HT1080 (cell line): ENCODE measurements around the gene ADGRF5. TPM values are rescaled to one million over a fixed set of nuclear protein-coding genes. Genes with fewer than 3 reads are reported as not detected.

Source experiments
- DNase-seq: peaks from one replicate; pipeline ENCODE4 v3.0.0-alpha.2; 2015; ENCODE audit warnings: low read depth
- polyA plus RNA-seq, 2 experiments: library from polyadenylated mRNA; depleted of rRNA; stranded (reverse); fragments of >200 nt; gene quantifications; 2 replicates each; pipeline ENCODE4 v1.2.3, GENCODE V29; 2015
- total RNA-seq: library from RNA; depleted of rRNA; stranded (reverse); fragments of >200 nt; shearing (Covaris generic); gene quantifications from 2 replicates; pipeline ENCODE4 v1.2.3, GENCODE V29; 2014; rRNA removed

ADGRF5 gene
- 2.9 and 6.0 TPM in 2 replicates for total RNA-seq
- polyA plus RNA-seq (2015; cell fraction: cytosol; rRNA removed) = 0.77 and 1.4 TPM in 2 replicates
- 2.1 and 2.5 TPM in 2 replicates for polyA plus RNA-seq (2015; cell fraction: nucleus; rRNA removed)

GRCh38 chr6:46921731-46922130 is at the start of gene ADGRF5:
ADGRF5 (minus strand) TSS chr6:46921938; CDS start chr6:46906762, 15,176 bp downstream.
- no peak for DNase-seq

GRCh38 chr6:46969206-46969605 is 47.5 kb upstream of the ADGRF5 start:
- no peak for DNase-seq

- no peak for DNase-seq
These were observed 46.1 kb upstream of the ADGRF5 start for GRCh38 chr6:46967826-46968349.

- no peak for DNase-seq
These were observed 43.2 kb upstream of the ADGRF5 start for GRCh38 chr6:46964716-46965519.

GRCh38 chr6:46963626-46964025 is 41.9 kb upstream of the ADGRF5 start:
- no peak for DNase-seq

- DNase-seq = no peak
These were observed 41.3 kb upstream of the ADGRF5 start for GRCh38 chr6:46963039-46963438.

GRCh38 chr6:46961711-46962110 is 40.0 kb upstream of the ADGRF5 start:
- no peak for DNase-seq

- DNase-seq = no peak
These were observed 39.5 kb upstream of the ADGRF5 start for GRCh38 chr6:46961232-46961631.

- DNase-seq = no peak
These were observed 37.7 kb upstream of the ADGRF5 start for GRCh38 chr6:46959419-46959818.

- no peak for DNase-seq
These were observed 34.7 kb upstream of the ADGRF5 start for GRCh38 chr6:46956409-46956808.

- DNase-seq = no peak
These were observed 33.2 kb upstream of the ADGRF5 start for GRCh38 chr6:46954837-46955451.

- no peak for DNase-seq
These were observed 32.2 kb upstream of the ADGRF5 start for GRCh38 chr6:46953921-46954320.

GRCh38 chr6:46949632-46950280 is 28.0 kb upstream of the ADGRF5 start:
- DNase-seq = no peak

GRCh38 chr6:46948699-46949098 is 27.0 kb upstream of the ADGRF5 start:
- DNase-seq = no peak

GRCh38 chr6:46947497-46947896 is 25.8 kb upstream of the ADGRF5 start:
- DNase-seq = no peak

GRCh38 chr6:46940433-46941226 is 18.9 kb upstream of the ADGRF5 start:
- DNase-seq = peak; percentile 13

GRCh38 chr6:46937642-46938041 is 15.9 kb upstream of the ADGRF5 start:
- DNase-seq = no peak

GRCh38 chr6:46935687-46936086 is 13.9 kb upstream of the ADGRF5 start:
- no peak for DNase-seq

GRCh38 chr6:46933751-46934150 is 12.0 kb upstream of the ADGRF5 start:
- DNase-seq = no peak

- DNase-seq = peak; percentile 51
These were observed 11.0 kb upstream of the ADGRF5 start for GRCh38 chr6:46932526-46933319.
